Lower leg skin (tissue), 4 donors: ENCODE measurements around the gene NCEH1. TPM values are rescaled to one million over a fixed set of nuclear protein-coding genes. Genes with fewer than 3 reads are reported as not detected.

Experiments
- DNase-seq, 2 donors: peaks; one replicate each; pipeline ENCODE4 v3.0.0-alpha.2; 2019; ENCODE audit warnings: low spot score in 2 of 2
- H3K4me3 ChIP-seq: fragments of 200-600 bp; sonication (generic); 2 replicates; pipeline ENCODE4 v1.5.1; 2017; ENCODE audit warnings: mild to moderate bottlenecking, low read depth; ENCODE audit not compliant: poor library complexity, severe bottlenecking
- POLR2A ChIP-seq, 2 donors: fragments of 450-650 bp; IDR thresholded peaks; one replicate each; pipeline ENCODE4 v1.6.1; 2016 to 2017; ENCODE audit warnings: antibody characterized with exemption in 2 of 2, mild to moderate bottlenecking in 1 of 2, moderate library complexity in 1 of 2
- WGBS, 2 donors: methylation state at CpG; one replicate each; pipeline ENCODE4 v1.1.5; 2018; 5-methylcytosine and 5-hydroxymethylcytosine counted together
- intact Hi-C: fragments of 100-400 bp; cut with DNase I; formaldehyde crosslinking; loops from one replicate; pipeline ENCODE4 v1.15.0; 2023; ENCODE audit warnings: low total_unique reads
- total RNA-seq, 4 donors: library from RNA; depleted of rRNA; stranded (reverse); fragments of >200 nt; gene quantifications; one replicate each; pipeline ENCODE4 v1.1.0, GENCODE V29; 2016
- TF ChIP-seq, protein P1 (sequence below), 3 donors: fragments of 450-650 bp; IDR thresholded peaks; one replicate each; pipeline ENCODE4 v1.5.1; 2016; ENCODE audit warnings: antibody characterized with exemption in 3 of 3, mild to moderate bottlenecking in 3 of 3, moderate library complexity in 2 of 3

Gene NCEH1
- total RNA-seq, 4 donors from 2014 or later, result 2.1 to 7.8 (median 6.3) TPM

DNA sequence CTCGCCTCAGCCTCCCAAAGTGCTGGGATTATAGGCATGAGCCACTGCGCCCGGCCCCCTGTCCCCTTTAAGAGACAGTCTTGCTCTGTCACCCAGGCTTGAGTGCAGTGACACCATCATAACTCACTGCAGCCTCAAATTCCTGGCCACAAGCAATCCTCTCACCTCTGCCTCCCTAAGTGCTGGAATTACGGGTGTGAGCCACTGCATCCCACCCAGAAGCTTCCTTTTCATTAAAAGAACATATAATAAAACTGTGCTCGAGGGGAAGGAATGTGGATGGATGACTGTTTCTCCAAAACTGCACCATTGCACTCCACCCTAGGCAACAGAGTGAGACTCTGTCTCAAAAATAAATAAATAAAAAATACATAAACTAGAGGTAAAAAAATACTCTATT is 70.1 kb downstream of the NCEH1 start:
- TF ChIP-seq POLR2A (IDR thresholded peaks at IDR 0.05), result no peak
- H3K4me3 ChIP-seq, result no peak overlapping the region
- 87 to 89% methylated on average over 5 of the region's 5 CpGs for WGBS, 2 donors
- intact Hi-C loops, result no loop called here
- no peak for DNase-seq

DNA sequence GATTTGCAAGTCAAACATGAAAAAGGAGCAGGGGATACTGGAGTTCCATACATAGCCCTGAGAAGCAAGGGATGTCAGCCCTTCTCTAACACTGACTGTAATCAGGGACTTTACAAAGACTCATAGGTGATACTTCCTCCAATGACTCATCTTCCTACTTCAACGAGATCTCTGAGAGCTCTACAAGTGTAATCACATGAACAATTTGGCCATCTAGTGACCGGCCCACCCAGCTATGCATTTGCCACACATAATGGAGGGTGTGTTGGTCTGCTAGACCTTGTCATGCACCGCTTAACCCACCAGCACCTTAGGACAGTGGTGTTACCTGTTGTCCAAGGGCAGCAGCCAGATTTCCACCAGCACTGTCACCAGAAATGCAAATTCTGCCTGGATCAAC is 75.3 kb downstream of the NCEH1 start:
- H3K4me3 ChIP-seq, result no peak overlapping the region
- DNase-seq, result no peak
- intact Hi-C loops, result no loop called here
- TF ChIP-seq, protein P1, sequence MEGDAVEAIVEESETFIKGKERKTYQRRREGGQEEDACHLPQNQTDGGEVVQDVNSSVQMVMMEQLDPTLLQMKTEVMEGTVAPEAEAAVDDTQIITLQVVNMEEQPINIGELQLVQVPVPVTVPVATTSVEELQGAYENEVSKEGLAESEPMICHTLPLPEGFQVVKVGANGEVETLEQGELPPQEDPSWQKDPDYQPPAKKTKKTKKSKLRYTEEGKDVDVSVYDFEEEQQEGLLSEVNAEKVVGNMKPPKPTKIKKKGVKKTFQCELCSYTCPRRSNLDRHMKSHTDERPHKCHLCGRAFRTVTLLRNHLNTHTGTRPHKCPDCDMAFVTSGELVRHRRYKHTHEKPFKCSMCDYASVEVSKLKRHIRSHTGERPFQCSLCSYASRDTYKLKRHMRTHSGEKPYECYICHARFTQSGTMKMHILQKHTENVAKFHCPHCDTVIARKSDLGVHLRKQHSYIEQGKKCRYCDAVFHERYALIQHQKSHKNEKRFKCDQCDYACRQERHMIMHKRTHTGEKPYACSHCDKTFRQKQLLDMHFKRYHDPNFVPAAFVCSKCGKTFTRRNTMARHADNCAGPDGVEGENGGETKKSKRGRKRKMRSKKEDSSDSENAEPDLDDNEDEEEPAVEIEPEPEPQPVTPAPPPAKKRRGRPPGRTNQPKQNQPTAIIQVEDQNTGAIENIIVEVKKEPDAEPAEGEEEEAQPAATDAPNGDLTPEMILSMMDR (IDR thresholded peaks at IDR 0.05), result no peak
- TF ChIP-seq POLR2A (IDR thresholded peaks at IDR 0.05), result no peak
- 69 to 75% methylated on average over 3 of the region's 3 CpGs for WGBS, 2 donors

DNA sequence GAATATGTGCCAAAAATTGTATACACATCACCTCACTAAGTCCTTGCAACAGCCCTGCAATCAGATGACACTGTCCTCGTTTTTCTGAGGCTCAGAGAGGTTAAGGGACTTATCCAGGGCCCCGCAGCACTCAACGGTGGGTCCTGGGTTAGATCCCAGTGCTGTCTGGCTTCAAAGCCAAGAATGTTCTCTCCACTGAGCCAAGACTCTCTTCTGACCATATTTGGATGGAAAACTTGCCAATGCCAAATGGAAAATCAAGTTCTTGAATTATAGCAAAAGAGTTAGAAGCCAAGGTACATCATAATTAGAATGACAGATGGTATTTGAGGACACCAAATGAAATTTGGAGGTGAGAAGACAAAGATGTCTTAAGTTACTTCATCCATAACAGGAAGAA is 75.9 kb downstream of the NCEH1 start:
- H3K4me3 ChIP-seq, result no peak overlapping the region
- DNase-seq, result no peak
- TF ChIP-seq, protein P1 (IDR thresholded peaks at IDR 0.05), result no peak
- no peak for TF ChIP-seq POLR2A (IDR thresholded peaks at IDR 0.05)
- intact Hi-C loops, result no loop called here
- 50% methylated on average over 3 of the region's 3 CpGs for WGBS, 2 donors

DNA sequence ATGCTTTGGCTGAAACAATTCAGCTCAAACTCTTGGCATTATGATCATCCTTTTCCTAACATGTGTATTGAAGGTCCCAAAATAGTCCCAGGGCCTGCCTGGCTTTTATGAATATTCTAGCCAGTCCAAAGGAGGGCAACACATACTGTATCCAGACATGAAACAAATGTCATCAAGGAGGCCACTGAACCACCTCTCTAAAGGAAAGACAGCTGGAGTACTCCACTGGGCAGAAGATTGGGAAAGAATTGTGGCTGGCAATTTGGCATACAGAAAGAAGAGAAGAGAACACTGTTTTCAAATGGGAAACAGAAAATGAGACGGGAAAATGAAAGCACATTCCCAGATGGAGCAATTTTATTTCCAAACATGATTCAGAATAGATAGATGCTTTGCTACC is 80.6 kb downstream of the NCEH1 start:
- WGBS, 2 donors, result 44 to 63% methylated on average over 1 of the region's 1 CpG
- no peak for TF ChIP-seq POLR2A (IDR thresholded peaks at IDR 0.05)
- TF ChIP-seq, protein P1 (IDR thresholded peaks at IDR 0.05), result no peak
- DNase-seq, result no peak
- no peak overlapping the region for H3K4me3 ChIP-seq
- intact Hi-C loops, result no loop called here

DNA sequence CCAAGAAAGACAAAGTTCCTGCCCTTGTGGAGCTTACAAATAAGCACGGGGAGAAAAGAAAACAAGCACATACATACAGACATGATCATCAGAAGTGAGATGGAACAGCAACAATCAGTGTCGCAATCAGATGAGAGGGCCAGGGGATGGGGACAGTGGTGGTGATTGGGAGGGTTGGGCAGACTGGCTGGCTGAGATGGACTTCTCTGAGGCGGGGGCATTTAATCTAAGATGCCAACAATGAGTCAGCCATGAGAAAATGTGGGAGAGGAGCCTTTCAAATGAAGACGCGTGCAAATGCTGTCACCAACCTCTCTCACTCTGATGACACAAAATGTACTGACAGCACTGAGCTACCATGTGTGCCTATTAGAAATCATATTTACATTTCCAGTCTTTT is 81.4 kb downstream of the NCEH1 start:
- WGBS, 2 donors, result 60 to 74% methylated on average over 5 of the region's 5 CpGs
- no peak for TF ChIP-seq POLR2A (IDR thresholded peaks at IDR 0.05)
- TF ChIP-seq, protein P1 (IDR thresholded peaks at IDR 0.05), result no peak
- DNase-seq, result peak in 1 of 2 donors; percentile 61
- no peak overlapping the region for H3K4me3 ChIP-seq
- intact Hi-C loops, result no loop called here

DNA sequence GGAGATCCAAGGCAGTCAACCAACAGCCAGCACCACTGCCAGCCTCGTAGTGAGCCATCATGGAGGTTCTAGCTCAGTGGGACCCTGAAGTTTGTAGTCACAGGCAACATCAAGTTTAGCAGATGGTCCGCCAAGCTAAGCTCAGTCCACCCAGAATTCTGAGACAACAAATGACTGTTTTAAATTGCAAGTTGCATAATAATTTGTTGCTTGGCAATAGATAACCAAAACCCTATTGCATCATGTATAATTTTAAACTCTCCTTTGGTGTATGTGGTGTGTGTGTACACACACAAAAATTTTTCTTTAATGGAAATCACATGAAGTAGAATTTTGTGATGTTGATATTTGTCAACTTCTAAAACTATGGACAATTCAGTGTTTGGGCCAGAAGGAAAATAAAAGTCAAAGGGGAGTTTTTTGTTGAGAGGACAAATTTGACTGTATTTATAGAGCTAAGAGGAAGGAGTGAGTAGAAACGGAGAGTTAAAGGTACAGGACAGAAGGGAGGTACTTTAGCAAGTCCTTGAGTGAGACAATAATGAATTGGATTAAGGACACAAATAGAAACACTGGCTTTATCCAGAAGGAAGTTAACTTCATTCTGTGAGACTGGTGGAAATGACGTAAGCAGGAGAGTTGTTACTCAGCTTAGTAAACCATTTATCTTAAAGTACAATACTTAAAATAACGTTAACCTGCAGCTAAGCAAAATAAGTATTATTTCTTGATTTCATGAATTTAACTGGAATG is 83.6 kb downstream of the NCEH1 start:
- TF ChIP-seq POLR2A (IDR thresholded peaks at IDR 0.05), result no peak
- TF ChIP-seq, protein P1 (IDR thresholded peaks at IDR 0.05), result no peak
- no peak for DNase-seq
- intact Hi-C loops, result no loop called here

More for the DNA sequence above, 83.6 kb downstream of the NCEH1 start:
- no peak overlapping the region for H3K4me3 ChIP-seq
- WGBS, 2 donors, result 54 to 62% methylated on average over 5 of the region's 5 CpGs
